GM21515 (cell line): Measurements from ENCODE around the gene ADARB2.
"Not testable (repeated sequence)": the region's sequence is repeated elsewhere in the genome, so short reads cannot be mapped to it uniquely, and the experiment has no call there.

ENCODE experiments used
- ATAC-seq: cut with Tn5 transposase; IDR thresholded peaks from one replicate; pipeline ENCODE4 v1.9.1; 2021; ENCODE audit not compliant: unreplicated experiment

The ADARB2 gene

GRCh38 chr10:1274111-1274661, 463.1 kb downstream of the ADARB2 start:
- ATAC-seq: no peak

DNA sequence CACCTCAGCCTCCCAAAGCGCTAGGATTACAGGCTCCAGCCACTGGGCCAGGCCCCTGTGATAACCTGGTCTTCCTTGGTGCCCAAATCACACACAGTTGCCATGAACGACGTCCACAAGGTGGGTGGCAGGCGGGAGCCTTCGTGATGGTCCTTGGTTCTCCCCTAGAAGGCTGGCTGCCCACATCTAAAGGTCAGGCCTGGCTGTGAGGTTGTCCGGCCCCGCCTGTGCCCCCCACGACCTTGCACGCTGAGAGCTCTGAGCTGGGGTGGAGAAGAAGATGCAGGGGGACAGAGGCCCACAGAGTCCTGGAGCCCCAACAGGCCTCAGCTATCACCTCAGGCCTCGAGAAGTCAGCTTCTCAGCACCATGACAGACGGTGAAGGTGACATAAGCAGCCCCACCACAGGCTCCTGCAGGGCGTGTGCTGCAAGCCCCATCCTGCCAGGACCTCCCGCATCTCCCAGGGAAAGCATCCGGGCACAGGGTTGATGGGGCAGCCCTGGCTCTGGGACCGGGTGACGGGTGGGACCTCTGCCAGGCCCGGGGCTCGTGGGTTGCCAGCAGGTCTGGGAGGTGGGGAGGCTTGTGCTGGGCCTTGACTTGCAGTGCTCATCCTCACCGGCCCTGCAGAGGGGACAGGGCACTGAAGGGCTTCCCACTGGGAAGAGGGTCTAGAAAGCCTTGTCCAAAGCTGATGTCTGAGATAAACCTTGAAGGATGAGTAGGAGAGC, 463.8 kb downstream of the ADARB2 start:
- ATAC-seq: no peak

DNA sequence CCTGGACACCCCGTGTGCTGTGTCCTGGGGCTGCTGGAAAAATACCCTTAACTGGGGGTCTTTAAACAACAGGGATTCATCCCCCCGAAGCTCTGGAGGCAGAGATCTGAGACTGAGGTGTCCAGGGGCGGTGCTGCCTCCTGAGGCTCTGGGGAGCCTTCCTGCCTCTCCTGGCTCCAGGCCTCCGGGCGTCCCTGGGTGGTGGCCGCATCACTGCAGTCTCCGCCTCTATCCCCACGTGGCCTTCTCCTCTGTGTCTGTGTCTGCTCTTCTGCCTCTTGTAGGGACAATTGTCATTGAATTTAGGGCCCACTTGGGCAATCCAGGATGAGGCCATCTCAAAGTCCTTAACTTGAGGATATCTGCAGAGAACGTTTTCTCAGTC, 464.6 kb downstream of the ADARB2 start:
- ATAC-seq: no peak

DNA sequence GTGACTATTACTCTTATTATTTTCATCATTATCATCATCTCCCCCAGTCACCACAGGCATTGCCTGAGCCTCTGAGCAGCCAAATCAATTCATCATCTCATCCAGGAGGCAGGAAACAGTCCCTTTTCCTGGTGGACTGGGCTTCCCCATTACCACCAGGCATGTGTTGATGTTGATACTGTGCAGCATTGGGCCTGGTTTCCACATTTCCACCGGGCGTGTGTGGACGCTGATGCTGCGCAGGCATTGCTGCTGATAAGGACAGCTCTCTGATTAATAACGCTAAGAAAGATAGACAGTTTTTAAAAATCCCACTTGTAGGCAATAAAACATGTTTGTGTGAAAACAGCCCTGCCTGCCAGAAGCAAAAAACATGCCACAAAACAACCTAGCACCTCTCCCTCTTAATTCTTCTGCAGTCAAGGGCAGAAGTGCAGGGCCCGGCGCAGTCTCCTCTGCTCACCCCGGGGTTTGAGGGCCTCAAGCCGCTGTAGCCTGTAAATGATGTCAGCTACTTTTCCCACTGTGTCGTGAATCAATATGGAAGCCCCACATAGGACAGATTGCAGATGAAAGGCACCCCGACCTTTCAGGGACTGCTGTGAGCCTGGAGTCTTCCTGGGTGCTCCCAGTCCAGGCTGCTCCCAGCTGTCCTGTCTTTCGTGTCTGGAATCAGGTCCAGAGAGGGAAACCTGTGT, 465.1 kb downstream of the ADARB2 start:
- no peak for ATAC-seq

- ATAC-seq: no peak
Measured at GRCh38 chr10:1270906-1271305, 466.4 kb downstream of the ADARB2 start.

DNA sequence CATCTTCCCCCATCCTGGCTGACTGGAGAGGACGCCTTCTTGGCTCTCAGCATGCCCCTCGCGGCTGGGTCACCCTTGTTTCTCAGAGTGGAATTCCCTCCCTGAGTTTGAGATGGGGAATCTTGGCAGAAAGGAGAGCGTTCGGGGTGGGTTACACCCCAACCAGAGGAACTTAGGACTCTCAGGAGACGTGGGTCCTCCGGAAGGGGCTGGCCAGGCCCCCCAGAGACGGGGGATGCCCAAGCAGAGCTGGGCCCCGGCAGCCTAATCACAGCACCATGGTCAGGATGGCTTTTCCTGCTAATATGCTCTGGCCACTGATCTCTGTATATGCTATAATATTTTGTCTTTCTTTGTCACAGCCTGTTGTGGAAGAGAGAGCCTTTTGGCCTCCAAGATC, 466.8 kb downstream of the ADARB2 start:
- ATAC-seq: no peak

GRCh38 chr10:1268831-1269230, 468.5 kb downstream of the ADARB2 start:
- ATAC-seq: no peak

DNA sequence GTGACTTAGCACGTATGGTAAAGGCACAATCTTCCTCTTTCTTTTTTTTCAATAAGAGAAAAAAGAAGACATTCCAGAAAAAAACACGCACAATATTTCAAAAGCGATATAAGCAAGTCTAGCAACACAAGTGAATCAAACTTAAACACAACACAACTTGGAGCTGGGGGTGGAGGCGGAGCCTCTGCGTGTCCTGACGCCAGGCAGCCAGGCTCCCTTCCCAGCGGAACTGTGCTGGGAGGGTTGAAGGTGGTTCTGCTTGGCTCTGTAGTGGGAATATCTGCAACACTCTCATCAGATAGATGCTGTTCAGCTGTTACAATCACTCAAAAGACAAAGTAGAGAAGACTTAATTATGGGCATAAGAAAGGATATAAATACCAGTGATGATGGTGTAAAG, 469.8 kb downstream of the ADARB2 start:
- ATAC-seq: no peak

GRCh38 chr10:1267148-1267547, 470.2 kb downstream of the ADARB2 start:
- ATAC-seq: no peak

- no peak for ATAC-seq
Measured at GRCh38 chr10:1266033-1266802, 471.1 kb downstream of the ADARB2 start.

- no peak for ATAC-seq
Measured at GRCh38 chr10:1264001-1264400, 473.3 kb downstream of the ADARB2 start.

- no peak for ATAC-seq
Measured at GRCh38 chr10:1257274-1257673, 480.1 kb downstream of the ADARB2 start.

DNA sequence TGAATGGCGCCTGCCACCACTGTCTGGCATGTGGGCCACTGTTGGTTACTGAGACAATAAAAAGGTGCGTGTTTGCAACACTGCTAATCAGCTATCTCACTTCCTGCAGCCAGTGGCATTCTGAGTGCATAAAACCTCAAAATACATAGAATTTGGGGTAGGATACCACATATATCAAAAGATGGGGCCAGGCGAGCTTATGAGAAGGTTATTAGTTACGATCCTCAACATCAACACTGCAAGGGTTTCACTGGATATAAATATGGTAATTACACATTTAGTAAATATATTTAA, 480.9 kb downstream of the ADARB2 start:
- ATAC-seq: no peak

- no peak for ATAC-seq
Measured at GRCh38 chr10:1255600-1256431, 481.5 kb downstream of the ADARB2 start.

GRCh38 chr10:1255118-1255517, 482.2 kb downstream of the ADARB2 start:
- no peak for ATAC-seq

GRCh38 chr10:1253523-1254353, 483.6 kb downstream of the ADARB2 start:
- ATAC-seq: no peak

DNA sequence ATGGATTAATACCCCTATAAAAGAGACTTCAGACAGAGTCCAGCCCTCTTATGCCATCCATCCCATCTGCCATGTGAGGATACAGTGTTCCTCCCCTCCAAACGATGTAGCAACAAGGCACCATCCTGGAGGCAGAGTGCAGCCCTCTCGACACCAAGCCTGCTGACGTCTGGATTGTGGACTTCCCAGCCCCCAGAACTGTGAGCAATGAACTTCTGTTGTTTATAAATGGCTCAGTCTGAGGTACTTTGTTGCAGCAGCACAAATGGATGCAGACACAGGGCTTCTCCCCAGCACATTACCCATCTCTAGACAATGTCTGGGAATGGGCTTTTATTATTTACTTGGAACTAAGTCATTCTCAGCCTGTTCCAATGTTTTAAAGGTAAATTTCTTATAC, 485.6 kb downstream of the ADARB2 start:
- ATAC-seq: no peak

- no peak for ATAC-seq
Measured at GRCh38 chr10:1249142-1249920, 488.0 kb downstream of the ADARB2 start.

- ATAC-seq: not testable (repeated sequence)
Measured at GRCh38 chr10:1248262-1248630, 489.1 kb downstream of the ADARB2 start.
